Stimulated activated CD8-positive, alpha-beta memory T cell treated with anti-CD3 and anti-CD28 coated beads, Interleukin-7, amount 100 ng/mL, for 4 hours (primary cell): ENCODE data around the gene ARSG.
A peak's percentile ranks its signal among the peaks of the same experiment; 100 is the strongest.
"Not testable (repeated sequence)": the region's sequence is repeated elsewhere in the genome, so short reads cannot be mapped to it uniquely, and the experiment has no call there.

Experiments used
- DNase-seq, 2 donors: peaks; one replicate each; pipeline ENCODE4 v3.0.0-alpha.2; 2020; ENCODE audit warnings: low read depth in 2 of 2

The ARSG gene

DNA sequence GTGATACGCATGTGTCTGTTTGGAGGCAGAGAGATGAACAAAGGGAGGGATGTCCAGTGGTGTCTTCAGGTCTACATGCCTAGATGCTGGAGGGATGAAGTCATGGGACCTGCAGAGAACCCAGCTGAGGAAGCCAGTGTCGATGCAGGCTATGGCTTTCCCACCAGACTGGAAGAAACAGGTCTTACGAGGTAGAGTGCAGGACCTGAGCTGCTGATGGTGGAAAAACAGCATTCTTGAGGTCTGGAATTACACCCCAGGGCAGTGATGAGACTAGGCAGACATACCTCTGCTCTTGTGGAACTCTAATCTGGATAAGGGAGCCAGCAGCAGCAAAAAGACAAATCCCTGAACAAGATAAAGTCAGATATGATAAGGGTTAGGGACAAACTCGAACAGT lies 37.4 kb downstream of the ARSG start:
- no peak for DNase-seq

DNA sequence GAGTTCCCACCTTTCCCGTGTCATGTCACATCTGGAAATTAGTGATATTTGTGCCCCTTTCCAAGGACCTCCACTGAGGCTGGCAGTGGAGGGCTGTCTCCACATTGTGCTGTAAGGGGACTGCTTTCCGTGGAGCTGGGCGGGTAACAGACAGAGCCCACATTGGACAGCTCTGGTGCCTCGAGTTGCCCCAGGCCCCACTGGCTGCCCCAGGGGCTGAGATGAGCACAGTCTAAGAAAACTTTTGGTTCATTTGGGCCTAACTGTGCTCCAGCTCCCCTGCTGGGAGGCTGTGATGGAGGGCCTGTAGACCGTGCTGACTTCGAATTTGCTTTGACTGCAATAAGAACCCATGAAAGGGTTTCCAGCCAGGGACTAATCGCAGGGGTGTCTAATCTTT lies 38.0 kb downstream of the ARSG start:
- no peak for DNase-seq

DNA sequence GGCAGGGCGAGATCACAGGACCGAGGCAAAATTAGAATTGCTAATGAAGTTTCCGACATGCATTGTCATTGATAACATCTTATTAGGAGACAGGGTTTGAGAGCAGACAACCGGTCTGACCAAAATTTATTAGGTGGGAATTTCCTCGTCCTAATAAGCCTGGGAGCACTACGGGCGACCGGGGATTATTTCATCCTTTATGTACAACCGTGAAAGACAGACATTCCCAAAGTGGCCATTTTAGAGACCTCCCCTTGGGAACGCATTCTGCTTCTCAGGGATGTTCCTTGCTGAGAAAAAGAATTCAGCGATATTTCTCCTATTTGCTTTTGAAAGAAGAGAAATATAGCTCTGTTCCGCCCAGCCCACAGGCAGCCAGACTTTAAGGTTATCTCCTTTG lies 40.6 kb downstream of the ARSG start:
- not testable (repeated sequence) for DNase-seq

DNA sequence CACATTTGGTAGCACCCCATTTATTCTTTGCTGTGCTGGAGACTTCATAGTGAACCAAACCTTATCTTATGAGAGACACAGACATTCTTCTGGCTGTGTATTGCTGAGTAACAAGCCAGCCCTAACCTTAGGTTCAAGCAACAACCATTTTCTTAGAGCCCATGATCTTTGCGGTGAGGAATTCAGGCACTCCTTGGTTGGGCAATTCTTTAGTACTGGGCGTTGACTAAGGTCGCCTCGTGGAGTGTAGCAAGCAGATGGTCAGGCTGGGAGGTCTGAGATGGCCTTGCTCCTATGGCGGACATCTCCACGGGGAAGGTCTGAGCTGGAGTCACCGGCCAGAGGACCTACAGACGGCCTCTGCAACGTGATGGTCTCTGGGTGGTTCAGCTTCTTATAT lies 43.1 kb downstream of the ARSG start:
- no peak for DNase-seq

DNA sequence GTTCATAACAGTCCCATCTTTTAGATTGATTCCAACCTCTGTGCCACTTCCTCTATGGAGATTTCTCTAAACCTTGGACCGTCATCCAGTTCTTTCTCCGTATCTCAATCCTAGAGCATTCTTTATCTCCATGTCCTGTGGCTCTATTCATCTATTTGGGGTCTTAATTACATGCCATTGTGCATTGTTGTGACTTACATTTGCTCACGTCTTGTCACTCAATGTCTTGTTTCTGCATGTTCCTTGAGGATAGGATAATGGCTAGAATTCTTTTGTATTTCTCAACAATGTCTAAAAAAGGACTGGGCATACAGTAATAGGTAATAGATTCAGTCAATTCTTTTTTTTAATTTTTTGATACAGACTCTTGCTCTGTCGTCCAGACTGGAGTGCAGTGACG lies 50.2 kb downstream of the ARSG start:
- no peak for DNase-seq

DNA sequence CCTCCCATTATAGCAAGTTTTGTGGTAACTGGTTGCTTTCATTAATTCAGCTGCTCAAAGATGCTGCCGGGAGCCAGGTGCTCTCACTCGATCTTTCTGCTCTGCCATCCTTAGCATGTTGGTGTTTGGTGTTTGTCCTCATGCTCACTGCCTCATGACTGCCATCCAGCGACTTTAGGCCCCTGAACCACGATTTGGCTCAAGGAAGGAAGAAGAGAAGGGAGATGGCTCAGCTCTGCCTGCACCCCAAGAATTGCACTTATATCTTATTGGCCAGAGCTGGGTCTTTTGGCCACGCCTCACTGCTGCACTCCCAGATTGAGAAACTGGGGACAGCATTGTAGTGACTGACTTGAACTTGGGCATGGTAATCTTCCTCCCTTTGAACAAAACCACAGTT lies 52.7 kb downstream of the ARSG start:
- no peak for DNase-seq

DNA sequence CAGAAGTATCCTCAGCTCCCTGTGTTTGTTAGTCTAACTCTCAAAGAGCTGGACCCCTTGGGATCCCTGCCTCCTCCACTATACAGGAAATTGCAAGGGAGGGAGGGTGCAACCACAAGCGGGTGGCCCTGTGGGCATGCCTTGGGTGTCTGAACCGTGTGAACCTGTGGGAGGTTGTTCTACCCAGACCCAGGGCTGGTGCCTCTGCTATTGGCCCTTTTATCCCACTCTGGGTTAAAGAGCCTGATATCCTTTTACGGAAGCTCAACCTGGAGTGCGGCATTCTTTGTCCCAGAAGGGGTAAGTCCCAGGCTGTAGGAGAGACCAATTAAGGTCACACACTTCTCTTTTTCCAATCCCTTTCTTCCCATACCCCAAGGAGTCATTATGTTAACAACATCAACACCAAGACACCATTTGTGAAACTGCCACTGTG lies 53.4 kb downstream of the ARSG start:
- peak; percentile 23 to 37 for DNase-seq

DNA sequence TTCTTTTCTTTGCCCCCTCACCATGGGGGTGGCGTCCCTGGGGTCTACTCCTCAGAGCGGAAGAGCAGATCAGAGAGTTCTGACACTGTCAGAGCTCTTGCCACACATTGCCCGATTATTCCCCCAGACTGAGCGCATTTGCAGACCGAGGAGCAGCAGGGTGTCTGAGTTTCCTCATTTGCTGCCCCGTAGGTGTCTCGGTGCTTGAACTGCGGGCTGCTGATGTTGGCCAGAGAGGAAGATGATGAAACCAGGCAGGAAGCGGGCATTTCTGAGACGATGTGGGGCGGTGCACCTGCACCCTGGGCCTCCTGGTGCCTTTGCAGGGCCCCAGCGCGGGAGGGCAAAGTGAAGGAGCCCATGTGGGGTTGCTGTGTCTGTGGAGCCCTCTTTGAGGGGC lies 55.2 kb downstream of the ARSG start:
- peak; percentile 31 to 57 for DNase-seq

DNA sequence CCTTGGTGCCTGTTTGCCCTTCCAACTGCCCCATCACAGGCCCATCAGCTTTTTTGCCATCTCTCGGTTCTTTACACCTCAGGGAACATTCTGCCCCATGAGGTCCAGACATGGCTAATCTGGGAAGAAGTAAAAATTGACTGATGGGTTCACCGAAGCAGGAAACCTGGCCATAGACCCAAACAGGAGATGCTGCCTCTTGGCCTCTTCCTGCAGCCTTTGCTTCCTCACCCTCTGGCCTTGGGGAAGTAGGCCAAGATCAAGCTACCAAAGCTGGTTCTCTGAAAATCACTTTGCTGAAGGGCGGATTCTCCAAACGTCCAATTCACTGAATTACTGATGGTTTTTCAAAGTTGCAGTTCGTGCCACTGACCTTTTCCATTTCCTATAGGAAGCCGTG lies 56.1 kb downstream of the ARSG start:
- no peak for DNase-seq

DNA sequence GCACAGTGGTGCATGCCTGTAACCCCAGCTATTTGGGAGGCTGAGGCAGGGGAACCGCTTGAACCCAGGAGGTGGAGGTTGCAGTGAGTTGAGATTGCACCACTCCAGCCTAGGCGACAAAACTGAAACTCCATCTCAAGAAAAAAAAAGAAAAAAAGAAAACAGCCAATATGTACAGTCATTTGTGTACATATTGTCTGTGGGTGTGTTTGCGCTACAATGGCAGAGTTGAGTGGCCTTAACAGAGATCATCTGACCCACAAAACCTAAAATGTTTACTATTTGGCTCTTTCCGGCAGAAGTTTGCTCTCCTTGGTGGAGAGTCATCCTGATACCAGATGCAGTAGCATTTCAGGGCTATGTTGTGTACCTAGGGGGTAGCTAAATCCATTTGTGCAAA lies 57.9 kb downstream of the ARSG start:
- no peak for DNase-seq

DNA sequence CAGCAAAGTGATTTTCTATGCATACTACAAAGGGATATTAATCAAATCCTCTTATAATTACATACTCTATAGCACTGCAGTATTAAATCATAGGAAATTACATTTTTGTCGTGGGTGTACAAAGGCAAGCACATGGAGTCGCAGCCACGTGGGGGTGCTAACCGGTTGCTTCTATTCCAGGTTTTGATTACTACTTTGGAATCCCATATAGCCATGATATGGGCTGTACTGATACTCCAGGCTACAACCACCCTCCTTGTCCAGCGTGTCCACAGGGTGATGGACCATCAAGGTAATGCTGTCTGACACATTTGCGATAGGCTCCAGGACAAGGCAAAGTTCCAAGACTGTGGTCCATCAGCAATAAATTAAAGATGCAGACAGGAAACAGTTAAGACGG lies 60.1 kb downstream of the ARSG start:
- no peak for DNase-seq

DNA sequence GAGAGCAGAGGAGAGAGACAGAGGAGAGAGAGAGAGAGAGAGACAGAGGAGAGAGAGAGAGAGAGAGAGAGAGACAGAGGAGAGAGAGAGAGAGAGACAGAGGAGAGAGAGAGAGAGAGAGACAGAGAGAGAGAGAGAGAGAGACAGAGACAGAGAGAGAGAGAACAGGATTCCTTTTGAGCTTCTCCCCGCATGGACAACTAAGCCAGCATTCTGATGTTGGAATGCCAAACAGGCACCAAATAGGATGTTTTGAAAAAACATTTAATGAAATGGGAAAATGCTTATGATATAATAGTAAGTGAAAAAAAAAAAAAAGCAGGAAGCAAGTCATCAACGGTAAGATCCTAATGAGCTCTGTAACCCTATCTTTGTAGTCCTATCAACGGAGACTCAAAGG lies 60.7 kb downstream of the ARSG start:
- DNase-seq = no peak

DNA sequence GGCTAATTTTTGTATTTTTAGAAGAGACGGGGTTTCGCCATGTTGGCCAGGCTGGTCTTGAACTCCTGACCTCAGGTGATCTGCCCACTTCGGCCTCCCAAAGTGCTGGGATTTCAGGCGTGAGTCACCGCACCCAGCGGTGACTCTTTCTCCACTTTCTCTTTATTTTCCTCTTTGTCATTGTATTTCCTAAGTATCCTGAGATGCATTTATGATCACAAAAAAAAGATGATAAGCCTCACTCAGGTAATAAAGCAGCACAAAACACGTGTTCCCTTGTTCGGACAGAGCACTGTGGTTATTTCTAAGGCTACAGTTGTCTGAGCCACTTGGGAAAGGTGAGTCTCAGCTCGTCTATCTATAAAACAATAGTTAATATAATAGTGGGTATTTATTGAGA lies 61.4 kb downstream of the ARSG start:
- DNase-seq = not testable (repeated sequence)

DNA sequence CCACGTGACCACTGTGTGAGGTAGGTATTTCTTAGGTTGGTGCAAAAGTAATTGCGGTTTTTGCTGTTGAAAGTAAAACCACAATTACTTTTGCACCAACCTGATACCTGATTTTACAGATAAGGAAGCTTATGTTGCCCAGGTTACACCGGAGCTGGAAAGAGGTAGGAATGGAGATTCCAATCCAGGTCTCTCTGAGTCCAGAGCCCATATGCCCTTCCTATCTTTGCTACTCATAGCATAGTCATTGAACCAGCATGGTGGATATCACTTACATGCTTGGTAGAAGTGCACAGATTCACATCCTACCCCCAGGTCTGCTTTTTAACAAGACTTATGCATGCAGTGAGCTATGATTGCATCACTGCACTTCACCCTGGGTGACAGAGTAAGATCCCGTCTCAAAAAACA lies 61.8 kb downstream of the ARSG start:
- DNase-seq = no peak

DNA sequence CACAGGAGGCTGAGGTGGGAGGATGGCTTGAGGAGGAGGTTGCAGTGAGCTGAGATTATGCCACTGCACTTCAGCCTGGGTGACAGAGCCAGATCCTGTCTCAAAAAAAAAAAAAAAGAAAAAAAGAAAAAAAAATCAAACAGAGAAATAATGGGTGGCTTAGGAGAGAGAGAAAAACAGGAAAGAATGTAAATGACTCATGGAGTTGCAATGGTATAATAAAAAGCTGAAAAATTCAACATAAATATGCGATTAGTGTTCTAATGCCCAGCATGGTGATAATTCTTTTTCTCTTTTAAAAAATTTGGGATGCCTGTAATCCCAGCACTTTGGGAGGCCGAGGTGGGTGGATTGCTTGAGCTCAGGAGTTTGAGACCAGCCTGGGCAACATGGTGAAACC lies 63.0 kb downstream of the ARSG start:
- not testable (repeated sequence) for DNase-seq

DNA sequence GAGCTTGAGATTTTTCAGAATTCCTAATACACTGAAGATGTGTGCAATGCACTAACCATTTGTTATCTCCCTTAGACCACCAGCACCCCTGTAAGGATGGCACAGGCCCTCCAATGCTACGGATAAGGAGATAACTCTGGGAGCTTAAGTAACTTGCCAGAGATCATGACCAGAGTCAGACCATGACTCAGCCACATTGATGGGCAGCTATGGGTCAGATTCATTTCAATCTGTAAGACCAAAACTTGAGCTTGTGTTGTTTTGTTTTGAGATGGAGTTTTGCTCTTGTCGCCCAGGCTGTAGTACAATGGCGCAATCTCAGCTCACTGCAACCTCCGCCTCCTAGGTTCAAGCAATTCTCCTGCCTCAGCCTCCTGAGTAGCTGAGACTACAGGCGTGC lies 63.8 kb downstream of the ARSG start:
- not testable (repeated sequence) for DNase-seq

DNA sequence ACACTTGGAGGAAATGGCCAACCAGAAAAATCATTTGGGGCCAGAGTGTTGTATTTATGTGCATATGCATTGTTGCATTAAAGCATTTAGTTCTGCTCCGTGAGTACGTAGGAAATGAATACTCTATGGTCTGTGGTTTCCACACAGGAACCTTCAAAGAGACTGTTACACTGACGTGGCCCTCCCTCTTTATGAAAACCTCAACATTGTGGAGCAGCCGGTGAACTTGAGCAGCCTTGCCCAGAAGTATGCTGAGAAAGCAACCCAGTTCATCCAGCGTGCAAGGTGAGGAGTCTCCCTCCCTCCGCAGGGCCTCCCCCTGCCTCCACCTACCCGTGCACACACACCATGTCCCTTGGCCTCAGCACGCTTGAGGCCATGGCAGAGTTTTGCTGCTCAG lies 65.2 kb downstream of the ARSG start:
- peak; percentile 47 to 50 for DNase-seq

DNA sequence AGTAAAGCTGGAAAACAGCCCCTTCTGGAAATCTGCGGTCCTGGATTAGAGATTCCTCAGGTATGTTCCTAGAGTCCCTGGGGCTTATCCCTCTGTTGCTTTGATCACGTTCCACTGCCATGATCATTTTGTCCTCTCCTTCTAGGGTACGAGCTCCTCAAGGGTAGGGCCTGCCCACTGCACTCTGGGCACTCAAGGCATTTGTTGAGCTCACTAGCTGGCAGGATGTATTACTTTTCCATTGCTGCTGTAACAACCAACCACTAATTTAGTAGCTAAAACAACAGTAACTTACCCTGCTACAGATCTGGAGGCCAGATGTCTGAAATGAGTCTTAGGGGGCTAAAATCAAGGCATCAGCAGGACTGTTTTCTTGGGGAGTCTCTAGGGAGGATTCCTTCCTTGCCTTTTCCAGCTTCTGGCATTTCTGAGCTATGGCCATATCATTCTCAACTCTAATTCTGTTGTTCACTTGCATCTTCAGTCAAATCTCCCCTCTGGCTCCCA lies 65.7 kb downstream of the ARSG start:
- DNase-seq = no peak

DNA sequence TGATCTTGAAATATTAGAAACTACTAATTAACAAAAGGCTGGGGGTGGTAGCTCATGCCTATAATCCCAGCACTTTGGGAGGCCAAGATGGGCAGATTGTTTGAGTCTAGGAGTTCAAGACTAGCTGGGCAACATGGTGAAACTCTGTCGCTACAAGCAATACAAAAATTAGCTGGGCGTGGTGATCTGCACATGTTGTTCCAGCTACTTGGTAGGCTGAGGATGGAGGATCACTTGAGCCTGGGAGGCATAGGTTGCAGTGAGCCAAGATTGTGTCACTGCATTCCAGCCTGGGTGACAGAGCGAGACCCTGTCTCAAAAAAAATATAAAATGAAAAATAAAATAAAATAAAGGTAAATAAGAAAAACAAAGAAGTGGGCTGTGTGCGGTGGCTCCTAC lies 66.6 kb downstream of the ARSG start:
- no peak for DNase-seq

DNA sequence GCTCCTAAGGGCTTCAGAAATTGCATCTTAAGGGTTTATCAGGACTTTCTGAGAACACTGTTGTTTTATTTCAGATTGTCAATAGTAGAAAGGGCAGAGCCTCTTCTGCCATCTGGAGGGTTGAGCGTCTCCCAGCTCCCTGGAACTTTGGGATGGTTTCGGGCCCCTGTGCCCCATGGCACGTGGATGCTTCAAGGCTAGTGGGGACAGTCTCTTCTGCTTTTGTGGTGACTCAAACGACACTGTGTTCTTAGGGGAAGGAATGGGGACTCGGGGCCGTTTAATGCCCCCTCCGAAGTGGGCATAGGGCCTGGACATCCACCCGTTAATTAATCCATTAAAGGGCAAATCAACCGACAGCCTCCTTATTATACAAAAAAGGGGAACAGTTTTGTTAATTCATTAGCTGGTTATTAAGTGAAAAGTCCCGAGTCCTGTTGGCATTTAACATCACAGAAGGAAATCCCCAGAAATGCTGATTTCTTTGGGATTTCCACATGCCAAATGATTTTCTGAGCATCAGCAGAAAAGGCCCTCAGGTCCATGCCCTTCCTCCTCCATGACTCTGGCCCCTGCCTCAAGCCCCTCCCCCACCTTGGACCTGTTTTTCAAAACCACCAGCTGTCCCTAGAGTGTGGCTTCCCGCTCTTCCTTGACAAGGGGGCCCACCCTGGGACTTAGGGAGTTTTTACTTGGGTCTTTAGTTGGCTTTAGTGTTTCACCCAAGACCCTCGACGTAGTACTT lies 68.7 kb downstream of the ARSG start:
- no peak for DNase-seq

DNA sequence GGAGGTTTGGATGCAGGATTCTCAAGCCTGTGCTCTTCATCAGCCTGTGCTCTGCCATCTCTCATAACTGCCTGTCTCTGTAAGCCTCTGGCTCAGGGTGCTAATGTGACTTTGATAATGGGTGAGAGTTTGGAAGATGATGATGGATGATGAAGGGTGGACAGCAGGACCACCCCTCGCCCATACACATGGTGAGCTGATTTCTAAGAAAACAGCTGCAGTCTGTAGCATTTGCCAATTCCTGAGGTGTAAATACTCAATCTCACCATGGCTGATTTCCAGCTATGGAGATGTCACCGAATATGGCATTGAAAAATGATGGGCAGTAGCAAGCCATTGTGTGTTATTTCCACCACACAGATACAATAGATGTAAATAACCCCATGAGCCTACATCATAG lies 74.2 kb downstream of the ARSG start:
- no peak for DNase-seq

DNA sequence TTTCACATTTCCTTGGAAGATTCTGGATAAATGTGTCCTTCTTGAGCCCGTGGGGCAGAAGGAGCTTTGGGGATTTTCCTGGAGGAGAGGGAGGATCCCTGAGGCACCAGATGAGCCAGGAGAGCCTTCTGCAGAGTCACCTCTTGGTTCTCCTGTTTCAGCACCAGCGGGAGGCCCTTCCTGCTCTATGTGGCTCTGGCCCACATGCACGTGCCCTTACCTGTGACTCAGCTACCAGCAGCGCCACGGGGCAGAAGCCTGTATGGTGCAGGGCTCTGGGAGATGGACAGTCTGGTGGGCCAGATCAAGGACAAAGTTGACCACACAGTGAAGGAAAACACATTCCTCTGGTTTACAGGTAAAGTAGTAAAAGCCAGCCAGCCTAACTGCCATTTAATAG lies 77.1 kb downstream of the ARSG start:
- no peak for DNase-seq

DNA sequence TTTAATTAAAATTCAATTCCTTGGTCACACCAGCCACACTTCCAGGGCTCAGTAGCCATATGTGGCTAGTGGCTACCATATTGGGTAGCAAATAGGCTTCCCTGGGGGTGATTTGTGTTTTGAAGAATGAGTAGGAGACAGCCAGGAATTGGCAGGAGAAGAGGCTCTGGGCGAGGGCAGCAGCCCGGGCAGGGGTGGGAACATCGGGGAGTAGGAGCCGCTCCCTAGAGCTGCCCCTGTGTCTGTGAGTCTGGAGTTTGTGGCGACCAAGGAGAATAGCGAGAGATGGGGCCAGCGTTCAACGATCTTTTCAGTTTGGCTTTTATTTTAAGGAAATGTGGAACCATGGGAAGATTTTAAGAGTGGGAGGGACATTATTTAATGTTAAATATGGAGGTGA lies 84.3 kb downstream of the ARSG start:
- no peak for DNase-seq

DNA sequence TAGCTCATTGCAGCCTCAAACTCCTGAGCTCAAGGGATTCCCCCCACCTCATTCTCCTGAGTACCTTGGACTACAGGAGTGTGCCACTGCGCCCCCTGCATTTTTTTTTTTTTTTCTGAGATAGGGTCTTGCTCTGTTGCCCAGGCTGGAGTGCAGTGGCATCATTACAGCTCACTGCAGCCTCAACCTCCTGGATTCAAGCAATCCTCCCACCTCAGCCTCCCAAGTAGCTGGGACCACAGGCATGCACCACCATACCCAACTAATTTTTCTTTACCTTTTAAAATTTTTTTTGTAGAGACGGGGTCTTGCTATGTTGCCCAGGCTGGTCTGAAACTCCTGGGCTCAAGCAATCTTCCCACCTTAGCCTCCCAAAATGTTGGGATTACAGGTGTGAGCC lies 84.9 kb downstream of the ARSG start:
- not testable (repeated sequence) for DNase-seq
